Ishikawa (cell line): Measurements from ENCODE around the gene OR4B1.

ENCODE experiments used
- EP300 ChIP-seq: IDR thresholded peaks from 2 replicates; pipeline ENCODE4 v1.6.1; 2012; ENCODE audit warnings: borderline replicate concordance
- FOXM1 ChIP-seq: IDR thresholded peaks from 2 replicates; pipeline ENCODE4 v1.6.1; 2012; ENCODE audit warnings: low read depth, borderline replicate concordance
- RAD21 ChIP-seq: IDR thresholded peaks from 2 replicates; pipeline ENCODE4 v1.6.1; 2012; ENCODE audit warnings: low read depth
- REST ChIP-seq: IDR thresholded peaks from 2 replicates; pipeline ENCODE4 v1.6.1; 2012; ENCODE audit warnings: low read depth, mild to moderate bottlenecking
- TCF12 ChIP-seq: IDR thresholded peaks from 2 replicates; pipeline ENCODE4 v1.6.1; 2012; ENCODE audit warnings: low read depth
- TEAD4 ChIP-seq: IDR thresholded peaks from 2 replicates; pipeline ENCODE4 v1.6.1; 2012
- USF1 ChIP-seq: IDR thresholded peaks from 2 replicates; pipeline ENCODE4 v1.6.1; 2012
- TF ChIP-seq, protein P1 (sequence below): IDR thresholded peaks from 2 replicates; pipeline ENCODE4 v1.6.1; 2012

GRCh38 chr11:48169717-48170116 lies 46.9 kb upstream of the OR4B1 start:
- TF ChIP-seq RAD21 (no peak), FOXM1 (no peak), USF1 (no peak), REST (no peak), TCF12 (no peak), TEAD4 (no peak), EP300 (no peak)
- TF ChIP-seq, protein P1, sequence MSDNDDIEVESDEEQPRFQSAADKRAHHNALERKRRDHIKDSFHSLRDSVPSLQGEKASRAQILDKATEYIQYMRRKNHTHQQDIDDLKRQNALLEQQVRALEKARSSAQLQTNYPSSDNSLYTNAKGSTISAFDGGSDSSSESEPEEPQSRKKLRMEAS: no peak
